ENCODE results near the gene GDPD2. TPM values are rescaled to one million over a fixed set of nuclear protein-coding genes. Genes with fewer than 3 reads are reported as not detected.

GDPD2 gene
- total and polyA plus RNA-seq, 2 donors (not counting 3 experiments of a cell fraction or from before 2014, with no cell fraction given), result 0.08 to 0.29 TPM

GRCh38 chrX:70436343-70436742, 13.2 kb downstream of the GDPD2 start:
- FAIRE-seq (no peak), DNase-seq (ENCODE audit: low read depth, low spot score) (no peak)
- H3K27me3 ChIP-seq (ENCODE audit: control insufficient read depth in 2 of 2, insufficient read depth in 2 of 2, low read length in 2 of 2), result no peaks in the 10 kb centered on the region
- intact Hi-C loops (cut with micrococcal nuclease) (loop anchor here (5.0 kb wide), 1 partner anchor 116 kb away; no protein-coding TSS in a partner anchor), dilution Hi-C loops (cut with MboI; ENCODE audit: extremely low pct_ligation_motif_present, low sequenced_read_pairs) (no loop called here)
- H3K36me3 ChIP-seq (ENCODE audit: control insufficient read depth in 2 of 2, extremely low read depth in 1 of 2, insufficient read depth in 2 of 2, low read length in 2 of 2), result no peaks in the 10 kb centered on the region
- no peaks in the 10 kb centered on the region for H4K20me1 ChIP-seq (replicated peaks; ENCODE audit: control insufficient read depth, extremely low read depth, insufficient read depth, low read length)
- H2AFZ ChIP-seq (ENCODE audit: low read depth, low read length), result no peak overlapping the region
- no peak for TF ChIP-seq JUN (IDR thresholded peaks at IDR 0.05; ENCODE audit: borderline replicate concordance, insufficient read depth, insufficient read length, low read depth)
- peak in 1 of 2 donors; percentile 2 for TF ChIP-seq CTCF (IDR thresholded peaks at IDR 0.05; ENCODE audit: extremely low read depth in 1 of 2, insufficient read depth in 1 of 2, low read depth in 1 of 2, low read length in 2 of 2)
- no peak for TF ChIP-seq FOS (IDR thresholded peaks at IDR 0.05; ENCODE audit: borderline replicate concordance, insufficient read depth, low read length)
- H3K9me1 ChIP-seq (replicated peaks; ENCODE audit: control insufficient read depth, extremely low read depth, insufficient read depth, low read length), result no peaks in the 10 kb centered on the region
- ChIA-PET CTCF (interaction anchor here (1.3 to 1.7 kb wide), 2 partner anchors 15 to 303 kb away, joined by 3 to 9 read pairs; partner anchors contain the start of gene IGBP1), POLR2A (no interaction called here)
- H3K79me2 ChIP-seq (ENCODE audit: control insufficient read depth, insufficient read depth, low read length), result no peaks in the 10 kb centered on the region
- peaks cover 9% of the 10 kb centered on the region for H3K4me1 ChIP-seq (ENCODE audit: control insufficient read depth, extremely low read depth, insufficient read depth, low read length)
- H3K27ac ChIP-seq (ENCODE audit: insufficient read depth, low read depth, low read length), result no peak overlapping the region
- H3K4me2 ChIP-seq (ENCODE audit: insufficient read depth, low read length), result no peak overlapping the region
- no peak overlapping the region for H3K9ac ChIP-seq (replicated peaks; ENCODE audit: extremely low read depth, insufficient read depth, low read length)
- BruUV-seq (replicated peaks), result no TSS peak
- no peak overlapping the region for H3K4me3 ChIP-seq (replicated peaks in 1 of 3; ENCODE audit: insufficient read depth in 1 of 3, low read depth in 1 of 3, low read length in 3 of 3)
- H3K9me3 ChIP-seq (replicated peaks; ENCODE audit: control insufficient read depth, insufficient read depth, low read length), result no peaks in the 10 kb centered on the region

DNA sequence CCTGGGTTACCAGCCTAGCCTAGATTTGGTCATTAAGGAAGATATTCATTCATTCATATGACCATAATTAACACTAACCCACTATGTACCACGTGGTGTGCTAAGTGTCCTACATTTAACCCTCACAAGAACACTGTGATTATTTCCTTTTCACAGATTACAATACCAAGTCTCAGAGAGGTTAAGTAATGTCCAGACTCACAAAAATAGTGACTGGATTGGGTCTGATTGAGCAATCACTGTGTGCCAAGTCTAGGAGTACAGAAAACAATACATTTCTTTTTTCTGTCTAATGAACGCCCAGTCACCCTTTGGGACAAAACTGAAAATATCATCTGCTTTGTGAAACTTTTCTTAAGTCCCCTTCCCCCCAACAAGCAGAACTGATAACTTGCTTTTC, 13.9 kb downstream of the GDPD2 start:
- H3K9me1 ChIP-seq (replicated peaks; ENCODE audit: control insufficient read depth, extremely low read depth, insufficient read depth, low read length), result no peaks in the 10 kb centered on the region
- DNase-seq (ENCODE audit: low read depth, low spot score) (no peak), FAIRE-seq (no peak)
- intact Hi-C loops (cut with micrococcal nuclease), result loop anchor here (5.0 kb wide), 1 partner anchor 115 kb away; no protein-coding TSS in a partner anchor
- peaks cover 9% of the 10 kb centered on the region for H3K4me1 ChIP-seq (ENCODE audit: control insufficient read depth, extremely low read depth, insufficient read depth, low read length)
- TF ChIP-seq MYC (IDR thresholded peaks at IDR 0.05; ENCODE audit: low read depth, low read length), result no peak
- H3K27ac ChIP-seq (ENCODE audit: insufficient read depth, low read depth, low read length), result no peak overlapping the region
- H3K27me3 ChIP-seq (ENCODE audit: control insufficient read depth in 2 of 2, insufficient read depth in 2 of 2, low read length in 2 of 2), result no peaks in the 10 kb centered on the region
- H3K4me3 ChIP-seq (replicated peaks in 1 of 3; ENCODE audit: insufficient read depth in 1 of 3, low read depth in 1 of 3, low read length in 3 of 3), result no peak overlapping the region
- H3K9me3 ChIP-seq (replicated peaks; ENCODE audit: control insufficient read depth, insufficient read depth, low read length), result no peaks in the 10 kb centered on the region
- H2AFZ ChIP-seq (ENCODE audit: low read depth, low read length), result no peak overlapping the region
- POLR2A ChIA-PET, result no interaction called here
- H3K9ac ChIP-seq (replicated peaks; ENCODE audit: extremely low read depth, insufficient read depth, low read length), result no peak overlapping the region
- dilution Hi-C loops (cut with MboI; ENCODE audit: extremely low pct_ligation_motif_present, low sequenced_read_pairs), result no loop called here
- H3K4me2 ChIP-seq (ENCODE audit: insufficient read depth, low read length), result no peak overlapping the region
- CTCF ChIA-PET, result no interaction called here
- no peaks in the 10 kb centered on the region for H4K20me1 ChIP-seq (replicated peaks; ENCODE audit: control insufficient read depth, extremely low read depth, insufficient read depth, low read length)
- BruUV-seq (replicated peaks), result no TSS peak
- H3K79me2 ChIP-seq (ENCODE audit: control insufficient read depth, insufficient read depth, low read length), result no peaks in the 10 kb centered on the region
- no peaks in the 10 kb centered on the region for H3K36me3 ChIP-seq (ENCODE audit: control insufficient read depth in 2 of 2, extremely low read depth in 1 of 2, insufficient read depth in 2 of 2, low read length in 2 of 2)
